Activated T-cell treated with anti-CD3 and anti-CD28 coated beads, Interleukin-2, amount 50 U/mL, for 24 hours (primary cell): ENCODE results near the gene RICTOR.
"Not testable (repeated sequence)": the region's sequence is repeated elsewhere in the genome, so short reads cannot be mapped to it uniquely, and the experiment has no call there.

ENCODE experiments used
- DNase-seq: peaks from one replicate; pipeline ENCODE4 v3.0.0-alpha.2; 2020
- H3K27ac Mint-ChIP-seq: 2 replicates; pipeline ENCODE4 v1.8.0; 2020; ENCODE audit warnings: mild to moderate bottlenecking, mixed read lengths
- H3K27me3 Mint-ChIP-seq: 2 replicates; pipeline ENCODE4 v1.8.0; 2020; ENCODE audit warnings: mixed read lengths
- H3K36me3 Mint-ChIP-seq: 2 replicates; pipeline ENCODE4 v1.8.0; 2020; ENCODE audit warnings: low read depth, mixed read lengths
- H3K4me1 Mint-ChIP-seq: 2 replicates; pipeline ENCODE4 v1.8.0; 2020; ENCODE audit warnings: low read depth, mixed read lengths
- H3K4me3 Mint-ChIP-seq: 2 replicates; pipeline ENCODE4 v1.8.0; 2020; ENCODE audit warnings: mild to moderate bottlenecking, moderate library complexity, mixed read lengths
- H3K9me3 Mint-ChIP-seq: 2 replicates; pipeline ENCODE4 v1.8.0; 2020; ENCODE audit warnings: mixed read lengths

RICTOR gene

GRCh38 chr5:39055768-39056398, 18.3 kb downstream of the RICTOR start:
- no peak overlapping the region for H3K4me3 Mint-ChIP-seq
- no peaks in the 10 kb centered on the region for H3K27me3 Mint-ChIP-seq

GRCh38 chr5:39055027-39055767, 19.0 kb downstream of the RICTOR start:
- peaks cover 21% of the 10 kb centered on the region for H3K36me3 Mint-ChIP-seq
- H3K4me3 Mint-ChIP-seq, result no peak overlapping the region
- no peak for DNase-seq
- no peaks in the 10 kb centered on the region for H3K9me3 Mint-ChIP-seq
- H3K27me3 Mint-ChIP-seq, result no peaks in the 10 kb centered on the region
- H3K4me1 Mint-ChIP-seq, result peaks cover 76% of the 10 kb centered on the region
- H3K27ac Mint-ChIP-seq, result no peak overlapping the region

More at GRCh38 chr5:39055768-39056398, 18.3 kb downstream of the RICTOR start:
- no peaks in the 10 kb centered on the region for H3K9me3 Mint-ChIP-seq
- peaks cover 78% of the 10 kb centered on the region for H3K4me1 Mint-ChIP-seq
- no peak for DNase-seq
- peaks cover 22% of the 10 kb centered on the region for H3K36me3 Mint-ChIP-seq
- H3K27ac Mint-ChIP-seq, result no peak overlapping the region

GRCh38 chr5:39053189-39053588, 21.0 kb downstream of the RICTOR start:
- DNase-seq, result no peak
- Mint-ChIP-seq H3K9me3 (no peaks in the 10 kb centered on the region), H3K36me3 (peaks cover 23% of the 10 kb centered on the region), H3K27me3 (no peaks in the 10 kb centered on the region), H3K4me1 (peaks cover 72% of the 10 kb centered on the region), H3K27ac (no peak overlapping the region), H3K4me3 (no peak overlapping the region)

- H3K36me3 Mint-ChIP-seq, result peaks cover 26% of the 10 kb centered on the region
- H3K27ac Mint-ChIP-seq, result no peak overlapping the region
- peaks cover 75% of the 10 kb centered on the region for H3K4me1 Mint-ChIP-seq
- no peak for DNase-seq
- H3K4me3 Mint-ChIP-seq, result no peak overlapping the region
- no peaks in the 10 kb centered on the region for H3K27me3 Mint-ChIP-seq
- H3K9me3 Mint-ChIP-seq, result no peaks in the 10 kb centered on the region
Measured at GRCh38 chr5:39052141-39052540, 22.1 kb downstream of the RICTOR start.

- DNase-seq, result no peak
- Mint-ChIP-seq H3K36me3 (peaks cover 20% of the 10 kb centered on the region), H3K27me3 (no peaks in the 10 kb centered on the region), H3K4me1 (peaks cover 69% of the 10 kb centered on the region), H3K9me3 (no peaks in the 10 kb centered on the region), H3K27ac (no peak overlapping the region), H3K4me3 (no peak overlapping the region)
Measured at GRCh38 chr5:39049315-39049714, 24.9 kb downstream of the RICTOR start.

GRCh38 chr5:39040875-39041274, 33.3 kb downstream of the RICTOR start:
- peaks cover 53% of the 10 kb centered on the region for H3K4me1 Mint-ChIP-seq
- no peaks in the 10 kb centered on the region for H3K27me3 Mint-ChIP-seq
- H3K36me3 Mint-ChIP-seq, result peaks cover 29% of the 10 kb centered on the region
- no peak for DNase-seq
- H3K27ac Mint-ChIP-seq, result no peak overlapping the region
- peaks cover under 1% of the 10 kb centered on the region for H3K9me3 Mint-ChIP-seq
- no peak overlapping the region for H3K4me3 Mint-ChIP-seq

- not testable (repeated sequence) for H3K9me3 Mint-ChIP-seq, H3K4me3 Mint-ChIP-seq, H3K27me3 Mint-ChIP-seq, DNase-seq, H3K27ac Mint-ChIP-seq
- Mint-ChIP-seq H3K4me1 (peaks cover 61% of the 10 kb centered on the region), H3K36me3 (peaks cover 33% of the 10 kb centered on the region)
Measured at GRCh38 chr5:39034493-39034892, 39.7 kb downstream of the RICTOR start.

GRCh38 chr5:39031041-39031440, 43.2 kb downstream of the RICTOR start:
- Mint-ChIP-seq H3K4me1 (peaks cover 42% of the 10 kb centered on the region), H3K27ac (peak overlapping the region; percentile 37), H3K36me3 (peaks cover 51% of the 10 kb centered on the region), H3K27me3 (no peaks in the 10 kb centered on the region), H3K9me3 (peaks cover 11% of the 10 kb centered on the region), H3K4me3 (no peak overlapping the region)
- no peak for DNase-seq

GRCh38 chr5:39025456-39025855, 48.7 kb downstream of the RICTOR start:
- H3K27me3 Mint-ChIP-seq, result no peaks in the 10 kb centered on the region
- no peak overlapping the region for H3K27ac Mint-ChIP-seq
- H3K4me1 Mint-ChIP-seq, result peaks cover 50% of the 10 kb centered on the region
- peaks cover 47% of the 10 kb centered on the region for H3K36me3 Mint-ChIP-seq
- no peak for DNase-seq
- H3K9me3 Mint-ChIP-seq, result peaks cover 7% of the 10 kb centered on the region
- H3K4me3 Mint-ChIP-seq, result no peak overlapping the region

GRCh38 chr5:39024884-39025283, 49.3 kb downstream of the RICTOR start:
- peaks cover 6% of the 10 kb centered on the region for H3K9me3 Mint-ChIP-seq
- H3K4me1 Mint-ChIP-seq, result peaks cover 52% of the 10 kb centered on the region
- H3K36me3 Mint-ChIP-seq, result peaks cover 46% of the 10 kb centered on the region
- no peak for DNase-seq
- no peak overlapping the region for H3K27ac Mint-ChIP-seq
- H3K4me3 Mint-ChIP-seq, result no peak overlapping the region
- H3K27me3 Mint-ChIP-seq, result no peaks in the 10 kb centered on the region

GRCh38 chr5:39024005-39024404, 50.2 kb downstream of the RICTOR start:
- H3K4me1 Mint-ChIP-seq, result peaks cover 60% of the 10 kb centered on the region
- H3K36me3 Mint-ChIP-seq, result peaks cover 49% of the 10 kb centered on the region
- peaks cover 6% of the 10 kb centered on the region for H3K9me3 Mint-ChIP-seq
- DNase-seq, result no peak
- H3K27me3 Mint-ChIP-seq, result no peaks in the 10 kb centered on the region
- H3K27ac Mint-ChIP-seq, result no peak overlapping the region
- no peak overlapping the region for H3K4me3 Mint-ChIP-seq

GRCh38 chr5:39023121-39023520, 51.1 kb downstream of the RICTOR start:
- DNase-seq, result no peak
- no peak overlapping the region for H3K27ac Mint-ChIP-seq
- H3K9me3 Mint-ChIP-seq, result peaks cover 4% of the 10 kb centered on the region
- peaks cover 49% of the 10 kb centered on the region for H3K36me3 Mint-ChIP-seq
- H3K27me3 Mint-ChIP-seq, result no peaks in the 10 kb centered on the region
- H3K4me1 Mint-ChIP-seq, result peaks cover 68% of the 10 kb centered on the region
- H3K4me3 Mint-ChIP-seq, result no peak overlapping the region

GRCh38 chr5:39022151-39022550, 52.0 kb downstream of the RICTOR start:
- no peaks in the 10 kb centered on the region for H3K27me3 Mint-ChIP-seq
- H3K27ac Mint-ChIP-seq, result no peak overlapping the region
- H3K36me3 Mint-ChIP-seq, result peaks cover 52% of the 10 kb centered on the region
- no peak for DNase-seq
- no peak overlapping the region for H3K4me3 Mint-ChIP-seq
- no peaks in the 10 kb centered on the region for H3K9me3 Mint-ChIP-seq
- peaks cover 75% of the 10 kb centered on the region for H3K4me1 Mint-ChIP-seq

- no peak overlapping the region for H3K4me3 Mint-ChIP-seq
- no peaks in the 10 kb centered on the region for H3K9me3 Mint-ChIP-seq
- H3K4me1 Mint-ChIP-seq, result peaks cover 80% of the 10 kb centered on the region
- DNase-seq, result no peak
- H3K27ac Mint-ChIP-seq, result no peak overlapping the region
- H3K36me3 Mint-ChIP-seq, result peaks cover 53% of the 10 kb centered on the region
- no peaks in the 10 kb centered on the region for H3K27me3 Mint-ChIP-seq
Measured at GRCh38 chr5:39021413-39021812, 52.8 kb downstream of the RICTOR start.

- Mint-ChIP-seq H3K27me3 (no peaks in the 10 kb centered on the region), H3K36me3 (peaks cover 53% of the 10 kb centered on the region), H3K4me3 (no peak overlapping the region), H3K27ac (no peak overlapping the region), H3K9me3 (no peaks in the 10 kb centered on the region), H3K4me1 (peaks cover 82% of the 10 kb centered on the region)
- no peak for DNase-seq
Measured at GRCh38 chr5:39020458-39020857, 53.7 kb downstream of the RICTOR start.
